Ovary (tissue), 9 donors: ENCODE results near the gene DBI. TPM values are rescaled to one million over a fixed set of nuclear protein-coding genes. Genes with fewer than 3 reads are reported as not detected.

ENCODE experiments used
- DNase-seq, 5 donors: peaks; one replicate each; pipeline ENCODE4 v3.0.0-alpha.2; 2019 to 2020
- H3K27ac ChIP-seq, 2 donors: fragments of 200-600 bp; one replicate each; pipeline versions ENCODE4 v1.5.1 to v1.8.0; 2019 to 2022
- H3K27me3 ChIP-seq: fragments of 200-600 bp; one replicate; pipeline ENCODE4 v1.8.0; 2022
- H3K36me3 ChIP-seq: fragments of 200-600 bp; sonication (generic); one replicate; pipeline ENCODE4 v1.5.1; 2019
- H3K4me1 ChIP-seq: one replicate; pipeline ENCODE4 v1.8.1; 2013; ENCODE audit warnings: mild to moderate bottlenecking, moderate library complexity; ENCODE audit not compliant: insufficient read depth
- H3K4me3 ChIP-seq: fragments of 200-600 bp; sonication (generic); one replicate; pipeline ENCODE4 v1.5.1; 2017
- H3K9me3 ChIP-seq, 2 donors: fragments of 200-600 bp in 1 of 2; sonication (generic) in 1 of 2; one replicate each; pipeline versions ENCODE4 v1.5.1 to v1.8.1; 2013 to 2019; ENCODE audit warnings: mild to moderate bottlenecking in 1 of 2, moderate library complexity in 1 of 2
- CTCF ChIP-seq, 3 donors: fragments of 450-650 bp in 2 of 3; fragments of 200-600 bp in 1 of 3; IDR thresholded peaks; one replicate each; pipeline versions ENCODE4 v1.5.1 to v1.8.0; 2016 to 2022; ENCODE audit warnings: antibody characterized with exemption in 3 of 3, mild to moderate bottlenecking in 1 of 3
- EP300 ChIP-seq: sonication (generic); formaldehyde crosslinking; IDR thresholded peaks from one replicate; pipeline ENCODE4 v1.6.1; 2017; ENCODE audit warnings: antibody characterized with exemption
- POLR2A ChIP-seq: fragments of 450-650 bp; IDR thresholded peaks from one replicate; pipeline ENCODE4 v1.6.1; 2017; ENCODE audit warnings: antibody characterized with exemption, mild to moderate bottlenecking, moderate library complexity
- WGBS, 3 donors: extraction: QIAGEN DNeasy Blood & Tissue Kit in 1 of 3; methylation state at CpG; one replicate each; pipeline versions ENCODE4 v1.1.5 to v1.1.7; 2013 to 2017; 5-methylcytosine and 5-hydroxymethylcytosine counted together
- intact Hi-C, 4 donors: fragments of 100-400 bp; cut with DNase I; formaldehyde crosslinking; loops; one replicate each; pipeline versions ENCODE4 v1.11.0 to v1.15.1; 2022 to 2023
- polyA plus RNA-seq, 2 donors: library from polyadenylated mRNA; stranded (reverse); fragments of 200-250 nt in 1 of 2; fragments of 350-450 nt in 1 of 2; fragmentation: Illumina TruSeq in 1 of 2; extraction: RNeasy Lipid Tissue Mini Kit (QIAGEN cat#74804) in 1 of 2; gene quantifications; one replicate each; pipeline ENCODE4 v1.2.3, GENCODE V29; 2013 to 2014
- total RNA-seq, 7 donors: library from RNA; depleted of rRNA in 2 of 7; stranded (reverse); fragments of >200 nt in 2 of 7; fragmentation: NEBNext Ultra II Directional in 3 of 7; extraction: Animal tissue kit (Norgen Biotek cat#: 25700) in 3 of 7; gene quantifications; one replicate each; pipeline versions ENCODE4 v1.1.0 to v1.2.4, GENCODE V29; 2016 to 2023
- donor health status: DM: no; HTN: no; CAD: no; lungs with moderate emphysema.
- donor health status: DM: no; HTN: no; CAD: no.
- donor health status: Bipolar disorder and iron deficiency.
- donor health status: DM: yes; HTN: yes; CAD: no.
- donor health status: DM: no; HTN: no; CAD: no.
- donor health status: DM: yes; HTN: yes; CAD: no.

The DBI gene
- total and polyA plus RNA-seq, 9 donors, result 35.5 to 243 (median 49.8) TPM

DNA sequence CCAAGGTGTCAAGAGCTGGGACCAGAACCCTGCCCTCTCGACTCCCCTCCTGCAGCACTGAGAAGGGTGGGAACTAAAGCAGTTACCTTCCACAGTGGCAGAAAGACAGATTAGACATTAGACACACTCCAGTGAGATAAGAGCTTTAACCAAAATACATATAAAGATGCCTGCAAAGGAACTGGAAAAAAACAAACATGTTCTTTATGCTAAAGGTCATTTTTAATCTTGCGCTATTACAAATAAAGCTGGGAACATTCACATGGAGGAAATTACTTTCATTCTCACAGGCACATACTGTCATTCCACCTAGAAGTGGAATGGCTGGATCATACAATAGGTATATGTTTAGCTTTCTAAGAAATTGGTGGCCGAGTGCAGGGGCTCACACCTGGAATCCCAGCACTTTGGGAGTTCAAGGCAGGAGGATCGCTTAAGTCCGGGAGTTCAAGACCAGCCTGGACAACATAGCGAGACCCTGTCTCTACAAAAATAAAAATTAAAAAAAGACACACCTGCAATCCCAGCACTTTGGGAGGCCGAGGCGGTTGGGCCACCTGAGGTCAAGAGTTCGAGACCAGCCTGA, 42.0 kb upstream of the DBI start:
- H3K9me3 ChIP-seq, result no peaks in the 10 kb centered on the region
- no peaks in the 10 kb centered on the region for H3K27me3 ChIP-seq
- intact Hi-C loops, result no loop called here
- no peak overlapping the region for H3K4me3 ChIP-seq
- TF ChIP-seq EP300, result no peak
- TF ChIP-seq CTCF (IDR thresholded peaks at IDR 0.05), result no peak
- TF ChIP-seq POLR2A, result no peak
- H3K36me3 ChIP-seq, result no peaks in the 10 kb centered on the region
- WGBS, 3 donors, result 84 to 91% (median 90%) methylated on average over 9 of the region's 9 CpGs
- H3K27ac ChIP-seq, result no peak overlapping the region
- DNase-seq, result no peak
- no peaks in the 10 kb centered on the region for H3K4me1 ChIP-seq

GRCh38 chr2:119326938-119327337, 39.8 kb upstream of the DBI start:
- no peak overlapping the region for H3K4me3 ChIP-seq
- H3K9me3 ChIP-seq, result no peaks in the 10 kb centered on the region
- H3K27me3 ChIP-seq, result no peaks in the 10 kb centered on the region
- 94 to 97% (median 94%) methylated on average over 1 of the region's 1 CpG for WGBS, 3 donors
- TF ChIP-seq POLR2A (no peak), EP300 (no peak), CTCF (IDR thresholded peaks at IDR 0.05) (no peak)
- intact Hi-C loops, result no loop called here
- no peak overlapping the region for H3K27ac ChIP-seq
- H3K4me1 ChIP-seq, result no peaks in the 10 kb centered on the region
- H3K36me3 ChIP-seq, result no peaks in the 10 kb centered on the region
- DNase-seq, result no peak

DNA sequence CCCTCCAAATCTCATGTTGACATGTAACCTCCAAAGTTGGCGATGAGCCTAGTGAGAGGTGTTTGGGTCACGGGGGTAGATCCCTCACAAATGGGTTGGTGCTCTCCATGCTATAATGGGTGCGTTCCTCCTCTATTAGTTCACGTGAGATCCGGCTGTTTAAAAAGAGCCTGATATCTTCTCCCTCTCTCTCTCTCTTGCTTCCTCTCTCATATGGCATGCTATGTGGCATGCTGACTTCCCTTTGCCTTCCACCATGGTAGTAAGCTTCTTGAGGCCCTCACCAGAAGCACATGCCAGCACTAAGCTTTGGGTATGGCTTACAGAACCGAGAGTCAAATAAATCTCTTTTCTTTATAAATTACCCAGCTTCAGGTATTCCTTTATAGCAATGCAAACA, 39.3 kb upstream of the DBI start:
- Histone ChIP-seq H3K4me1 (no peaks in the 10 kb centered on the region), H3K27ac (no peak overlapping the region), H3K27me3 (no peaks in the 10 kb centered on the region), H3K4me3 (no peak overlapping the region), H3K36me3 (no peaks in the 10 kb centered on the region), H3K9me3 (no peaks in the 10 kb centered on the region)
- no peak for DNase-seq
- intact Hi-C loops, result no loop called here
- no peak for TF ChIP-seq POLR2A
- TF ChIP-seq EP300, result no peak
- no peak for TF ChIP-seq CTCF (IDR thresholded peaks at IDR 0.05)
- 95 to 97% (median 96%) methylated on average over 6 of the region's 6 CpGs for WGBS, 3 donors

GRCh38 chr2:119332953-119333352, 33.8 kb upstream of the DBI start:
- DNase-seq, result no peak
- H3K36me3 ChIP-seq, result no peaks in the 10 kb centered on the region
- no peak for TF ChIP-seq EP300
- no peak for TF ChIP-seq CTCF (IDR thresholded peaks at IDR 0.05)
- no peak for TF ChIP-seq POLR2A
- H3K27ac ChIP-seq, result no peak overlapping the region
- H3K27me3 ChIP-seq, result no peaks in the 10 kb centered on the region
- no peaks in the 10 kb centered on the region for H3K4me1 ChIP-seq
- H3K4me3 ChIP-seq, result no peak overlapping the region
- no peaks in the 10 kb centered on the region for H3K9me3 ChIP-seq
- 95 to 97% (median 97%) methylated on average over 6 of the region's 6 CpGs for WGBS, 3 donors
- intact Hi-C loops, result no loop called here
